ENCODE data around the gene BCAS3. TPM values are rescaled to one million over a fixed set of nuclear protein-coding genes. Genes with fewer than 3 reads are reported as not detected.
A peak's percentile ranks its signal among the peaks of the same experiment; 100 is the strongest.

The BCAS3 gene
- total and polyA plus RNA-seq, 2 experiments from 2014 or later, result 18.0 to 20.2 TPM

- H3K4me3 ChIP-seq, result no peak overlapping the region
- peaks cover 11% of the 10 kb centered on the region; the same call in 1 of the 2 replicates for H3K4me1 ChIP-seq (ENCODE audit: insufficient read depth)
- H3K9ac ChIP-seq, result no peak overlapping the region
- 35 to 37% methylated on average over 2 of the region's 2 CpGs for WGBS, 2 experiments (ENCODE audit: low coverage in 1 of 2, low lambda C conversion rate in 2 of 2, missing lambda C conversion rate in 2 of 2)
- no peaks in the 10 kb centered on the region for H3K9me2 ChIP-seq (ENCODE audit: insufficient read depth)
- peaks cover 7% of the 10 kb centered on the region; the same call in 1 of the 2 replicates for H3F3A ChIP-seq (ENCODE audit: insufficient read depth)
- H2AFZ ChIP-seq, result no peak overlapping the region
- no peak overlapping the region for H3K4me2 ChIP-seq (ENCODE audit: unreplicated experiment)
- no peak for DNase-seq
- no peaks in the 10 kb centered on the region for H4K20me1 ChIP-seq (ENCODE audit: insufficient read depth)
- in situ Hi-C loops (cut with MboI), result no loop called here
- H3K79me2 ChIP-seq (ENCODE audit: insufficient read depth), result no peaks in the 10 kb centered on the region
- H3K27me3 ChIP-seq (replicated peaks; ENCODE audit: insufficient read depth), result peaks cover 36% of the 10 kb centered on the region
- no peak for TF ChIP-seq EZH2 (IDR thresholded peaks at IDR 0.05; ENCODE audit: insufficient read depth, poor library complexity, severe bottlenecking)
- no peak for TF ChIP-seq EZH2phosphoT487 (IDR thresholded peaks at IDR 0.05; ENCODE audit: insufficient read depth, low read depth)
- H3K27ac ChIP-seq, result no peak overlapping the region
- no peaks in the 10 kb centered on the region for H3K9me3 ChIP-seq (ENCODE audit: low read depth)
- H3K36me3 ChIP-seq (ENCODE audit: low read depth), result no peaks in the 10 kb centered on the region
Measured at GRCh38 chr17:61422869-61423268, 745.2 kb downstream of the BCAS3 start.

GRCh38 chr17:61423967-61424649, 746.5 kb downstream of the BCAS3 start:
- DNase-seq, result no peak
- Histone ChIP-seq H3K36me3 (ENCODE audit: low read depth) (no peaks in the 10 kb centered on the region), H3K9ac (no peak overlapping the region), H3K9me3 (ENCODE audit: low read depth) (no peaks in the 10 kb centered on the region), H3K27ac (no peak overlapping the region), H2AFZ (no peak overlapping the region), H3K4me1 (ENCODE audit: insufficient read depth) (peaks cover 11% of the 10 kb centered on the region; the same call in 1 of the 2 replicates), H3K9me2 (ENCODE audit: insufficient read depth) (no peaks in the 10 kb centered on the region), H4K20me1 (ENCODE audit: insufficient read depth) (no peaks in the 10 kb centered on the region), H3F3A (ENCODE audit: insufficient read depth) (peaks cover 7% of the 10 kb centered on the region; the same call in 1 of the 2 replicates), H3K27me3 (replicated peaks; ENCODE audit: insufficient read depth) (peaks cover 32% of the 10 kb centered on the region), H3K79me2 (ENCODE audit: insufficient read depth) (no peaks in the 10 kb centered on the region), H3K4me2 (ENCODE audit: unreplicated experiment) (no peak overlapping the region), H3K4me3 (no peak overlapping the region)
- in situ Hi-C loops (cut with MboI), result no loop called here
- TF ChIP-seq EZH2phosphoT487 (IDR thresholded peaks at IDR 0.05; ENCODE audit: insufficient read depth, low read depth) (no peak), EZH2 (IDR thresholded peaks at IDR 0.05; ENCODE audit: insufficient read depth, poor library complexity, severe bottlenecking) (no peak)
- WGBS, 2 experiments (ENCODE audit: low coverage in 1 of 2, low lambda C conversion rate in 2 of 2, missing lambda C conversion rate in 2 of 2), result 77 to 78% methylated on average over 10 of the region's 10 CpGs

GRCh38 chr17:61425682-61426481, 748.2 kb downstream of the BCAS3 start:
- Histone ChIP-seq H3K79me2 (ENCODE audit: insufficient read depth) (no peaks in the 10 kb centered on the region), H3K27me3 (replicated peaks; ENCODE audit: insufficient read depth) (peaks cover 19% of the 10 kb centered on the region), H3K4me1 (ENCODE audit: insufficient read depth) (peaks cover 11% of the 10 kb centered on the region; the same call in 1 of the 2 replicates), H3K4me3 (no peak overlapping the region), H3K9me3 (ENCODE audit: low read depth) (no peaks in the 10 kb centered on the region), H3K27ac (no peak overlapping the region), H3K9me2 (ENCODE audit: insufficient read depth) (no peaks in the 10 kb centered on the region), H3K4me2 (ENCODE audit: unreplicated experiment) (no peak overlapping the region), H3K36me3 (ENCODE audit: low read depth) (no peaks in the 10 kb centered on the region), H2AFZ (no peak overlapping the region), H3K9ac (no peak overlapping the region), H4K20me1 (ENCODE audit: insufficient read depth) (no peaks in the 10 kb centered on the region), H3F3A (ENCODE audit: insufficient read depth) (peaks cover 7% of the 10 kb centered on the region; the same call in 1 of the 2 replicates)
- TF ChIP-seq EZH2phosphoT487 (IDR thresholded peaks at IDR 0.05; ENCODE audit: insufficient read depth, low read depth) (no peak), EZH2 (IDR thresholded peaks at IDR 0.05; ENCODE audit: insufficient read depth, poor library complexity, severe bottlenecking) (no peak)
- 51% methylated on average over 11 of the region's 11 CpGs for WGBS, 2 experiments (ENCODE audit: low coverage in 1 of 2, low lambda C conversion rate in 2 of 2, missing lambda C conversion rate in 2 of 2)
- no peak for DNase-seq
- in situ Hi-C loops (cut with MboI), result loop anchor here (25.0 kb wide), 1 partner anchor 411 kb away; no protein-coding TSS in a partner anchor

GRCh38 chr17:61426482-61427304, 749.0 kb downstream of the BCAS3 start:
- Histone ChIP-seq H3K4me2 (ENCODE audit: unreplicated experiment) (no peak overlapping the region), H2AFZ (no peak overlapping the region), H3K9me2 (ENCODE audit: insufficient read depth) (no peaks in the 10 kb centered on the region), H3K4me1 (ENCODE audit: insufficient read depth) (peaks cover 11% of the 10 kb centered on the region; the same call in 1 of the 2 replicates), H3K36me3 (ENCODE audit: low read depth) (no peaks in the 10 kb centered on the region), H3F3A (ENCODE audit: insufficient read depth) (peaks cover 7% of the 10 kb centered on the region; the same call in 1 of the 2 replicates), H3K9me3 (ENCODE audit: low read depth) (no peaks in the 10 kb centered on the region), H3K27ac (no peak overlapping the region), H4K20me1 (ENCODE audit: insufficient read depth) (no peaks in the 10 kb centered on the region), H3K27me3 (replicated peaks; ENCODE audit: insufficient read depth) (peaks cover 14% of the 10 kb centered on the region), H3K79me2 (ENCODE audit: insufficient read depth) (no peaks in the 10 kb centered on the region), H3K9ac (no peak overlapping the region), H3K4me3 (no peak overlapping the region)
- in situ Hi-C loops (cut with MboI), result loop anchor here (25.0 kb wide), 1 partner anchor 411 kb away; no protein-coding TSS in a partner anchor
- WGBS, 2 experiments (ENCODE audit: low coverage in 1 of 2, low lambda C conversion rate in 2 of 2, missing lambda C conversion rate in 2 of 2), result 70 to 71% methylated on average over 10 of the region's 10 CpGs
- DNase-seq, result peak; percentile 73
- TF ChIP-seq EZH2 (IDR thresholded peaks at IDR 0.05; ENCODE audit: insufficient read depth, poor library complexity, severe bottlenecking) (no peak), EZH2phosphoT487 (IDR thresholded peaks at IDR 0.05; ENCODE audit: insufficient read depth, low read depth) (no peak)
